GF-D8 (cell line): ENCODE results near the gene CSTF3.

Experiments
- DNase-seq: peaks from one replicate; lab custom pipeline; 2025; lab: John Stamatoyannopoulos, UW

The CSTF3 gene

GRCh38 chr11:33040033-33040861 lies 121.0 kb downstream of the CSTF3 start:
- DNase-seq = no peak

DNA sequence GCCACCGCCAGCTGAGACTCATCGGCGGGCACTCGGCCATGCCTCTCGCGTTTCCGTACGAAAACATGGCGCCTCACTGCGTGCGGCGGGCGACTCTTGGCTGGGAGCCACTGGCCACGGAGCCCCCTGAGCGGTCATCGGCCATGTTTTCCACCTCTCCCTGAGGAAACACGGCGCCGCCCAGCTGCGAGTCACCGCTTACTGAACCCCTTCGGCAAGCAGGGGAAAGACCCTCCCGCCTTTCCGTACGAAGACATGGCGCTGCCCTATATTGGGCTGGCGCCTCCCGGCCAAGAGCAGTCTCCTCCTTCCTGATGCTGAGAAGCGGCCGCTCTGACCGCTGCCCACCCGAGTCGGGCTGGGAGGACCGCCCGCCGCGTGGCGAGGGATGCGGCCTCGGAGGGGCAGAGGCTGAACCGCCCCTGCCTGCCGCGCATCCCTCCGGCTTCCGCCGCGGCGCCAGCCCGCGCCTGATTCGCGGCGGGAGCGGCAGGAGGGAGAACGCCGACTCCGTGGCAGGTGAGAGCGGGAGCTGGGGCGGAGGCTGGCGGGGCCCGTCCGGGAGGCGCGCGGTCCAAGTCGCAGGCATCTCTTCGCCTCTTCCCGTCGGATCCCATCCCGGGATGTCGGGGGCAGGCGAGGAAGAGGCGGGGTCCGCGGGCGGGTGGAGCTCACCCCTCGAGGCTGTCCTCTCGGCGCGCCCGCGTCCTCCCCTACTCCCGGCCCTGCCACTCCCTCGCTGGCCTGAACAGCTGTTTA lies 121.8 kb downstream of the CSTF3 start, which contains the start of gene TCP11L1:
TCP11L1 (plus strand) TSS at position 299 of the 759 bp plus-strand sequence. CDS start 4,202 bp downstream, outside the sequence.
- DNase-seq = peak; percentile 41

GRCh38 chr11:33035011-33035410 lies 126.3 kb downstream of the CSTF3 start:
- no peak for DNase-seq
